ENCODE data around the gene ARPC1B.

- TF ChIP-seq MEF2A (IDR thresholded peaks at IDR 0.05; ENCODE audit: control insufficient read depth, low read depth, low read length) (no peak), MEIS2 (IDR thresholded peaks at IDR 0.05; ENCODE audit: partially characterized antibody) (no peak), YY1 (IDR thresholded peaks at IDR 0.05; ENCODE audit: borderline replicate concordance in 1 of 3, control insufficient read depth in 1 of 3, extremely low read depth in 1 of 3, insufficient read depth in 3 of 3, insufficient read length in 1 of 3, insufficient replicate concordance in 2 of 3, low read depth in 1 of 3, low read length in 2 of 3) (no peak), EP300 (IDR thresholded peaks at IDR 0.05; ENCODE audit: low read length) (no peak), U2AF1 (optimal IDR thresholded peaks at IDR 0.05; ENCODE audit: low read depth, low read length) (no peak), CBFB (CRISPR knock-in tag; IDR thresholded peaks at IDR 0.05) (no peak), CREBBP (IDR thresholded peaks at IDR 0.05; ENCODE audit: low read depth, low read length) (no peak), CBFA2T2 (conservative IDR thresholded peaks at IDR 0.05) (no peak), POLR2G (IDR thresholded peaks at IDR 0.05; ENCODE audit: low read depth, low read length) (no peak), TAF1 (IDR thresholded peaks at IDR 0.05; ENCODE audit: control insufficient read depth, extremely low read depth, insufficient read depth, low read length, severe bottlenecking) (no peak), POLR2AphosphoS5 (IDR thresholded peaks at IDR 0.05; ENCODE audit: control insufficient read depth, insufficient read depth, low read depth, low read length) (no peak), FOS (IDR thresholded peaks at IDR 0.05; ENCODE audit: extremely low read depth, insufficient read length) (no peak)
Measured at GRCh38 chr7:99437946-99438572, 63.5 kb downstream of the ARPC1B start.

Data from K562 (cell line).